SK-N-SH (cell line): ENCODE measurements around the gene BRD7. TPM values are rescaled to one million over a fixed set of nuclear protein-coding genes. Genes with fewer than 3 reads are reported as not detected.

Experiments used
- CHD2 ChIP-seq: fragments of 150-350 bp; IDR thresholded peaks from 2 replicates; pipeline ENCODE4 v1.6.1; 2018; ENCODE audit warnings: low read length; ENCODE audit not compliant: partially characterized antibody
- EZH2phosphoT487 ChIP-seq: fragments of 200-600 bp; sonication (generic); IDR thresholded peaks from 2 replicates; pipeline ENCODE4 v1.6.1; 2017; ENCODE audit warnings: low read depth, mixed run types, mild to moderate bottlenecking, antibody characterized with exemption, moderate library complexity, borderline replicate concordance
- FOXM1 ChIP-seq: IDR thresholded peaks from 2 replicates; pipeline ENCODE4 v1.4.0; 2012; ENCODE audit warnings: low read depth, mild to moderate bottlenecking
- GABPA ChIP-seq: IDR thresholded peaks from 2 replicates; pipeline ENCODE4 v1.4.0; 2012; ENCODE audit warnings: low read depth, mild to moderate bottlenecking
- JUND ChIP-seq: IDR thresholded peaks from 2 replicates; pipeline ENCODE4 v1.4.0; 2012
- NFIC ChIP-seq: IDR thresholded peaks from 2 replicates; pipeline ENCODE4 v1.4.0; 2012; ENCODE audit warnings: borderline replicate concordance
- TCF12 ChIP-seq: IDR thresholded peaks from 2 replicates; pipeline ENCODE4 v1.4.0; 2012
- polyA plus RNA-seq, 3 experiments: library from polyadenylated mRNA; depleted of rRNA; stranded (reverse); fragments of >200 nt; gene quantifications; 2 replicates each; pipeline ENCODE4 v1.2.3, GENCODE V29; 2012
- small RNA-seq, 7 experiments: library from RNA; depleted of rRNA; stranded (forward); fragments of <200 nt; gene quantifications; one replicate each; pipeline ENCODE3, GENCODE V24; 2012
- TF ChIP-seq, protein P1 (sequence below): IDR thresholded peaks from 2 replicates; pipeline ENCODE4 v1.4.0; 2012; ENCODE audit warnings: low read depth, borderline replicate concordance
- TF ChIP-seq, protein P2 (sequence below): IDR thresholded peaks from 2 replicates; pipeline ENCODE4; 2012

The BRD7 gene
- polyA plus RNA-seq, 1 of the 3 experiments (the other 2 are of a cell fraction), result 32.9 TPM

DNA sequence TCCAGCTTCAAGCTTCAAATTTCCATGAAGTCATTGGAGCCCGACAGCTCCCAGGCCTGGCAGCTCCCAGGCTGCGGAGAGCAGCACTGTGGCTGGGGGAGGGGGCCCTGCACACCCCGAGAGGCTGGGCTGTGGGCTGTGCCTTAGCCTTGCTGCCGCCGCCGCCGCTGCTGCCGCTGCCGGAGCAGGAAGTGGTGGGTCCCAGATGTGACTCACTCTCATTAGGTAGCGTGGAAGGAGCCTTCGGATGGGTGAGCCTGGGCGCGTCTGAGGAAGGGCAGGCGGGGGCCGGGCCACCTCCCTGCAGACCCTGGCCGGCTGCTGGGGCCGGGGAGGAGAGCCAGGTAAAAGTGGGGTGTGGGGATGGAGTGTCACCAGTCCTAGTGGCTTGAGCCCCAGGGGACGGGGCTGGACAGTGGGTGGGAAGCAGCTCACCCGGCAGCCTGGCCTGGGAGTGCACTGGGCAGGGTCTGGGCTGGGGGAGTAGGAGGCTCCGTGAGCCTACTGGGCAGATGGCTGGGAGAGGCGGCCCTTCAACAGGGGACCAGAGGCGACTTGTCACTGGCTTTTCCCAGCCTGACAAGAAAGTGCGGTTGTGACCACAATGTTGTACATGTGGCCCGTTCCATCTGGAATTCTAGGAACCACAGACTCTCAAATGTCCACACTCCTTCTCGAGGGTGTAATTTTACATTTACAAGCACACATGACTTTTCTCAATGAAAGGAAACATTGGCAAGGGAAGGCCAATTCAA lies 102.3 kb downstream of the BRD7 start, which contains the start of gene ADCY7 (continued):
- TF ChIP-seq TCF12, result peak; percentile 51; the same call in 1 of the 2 replicates
- no peak for TF ChIP-seq FOXM1
- TF ChIP-seq GABPA, result no peak
- peak; percentile 36; the same call in 1 of the 2 replicates for TF ChIP-seq JUND
- TF ChIP-seq EZH2phosphoT487, result no peak
- no peak for TF ChIP-seq NFIC
- TF ChIP-seq, protein P1, sequence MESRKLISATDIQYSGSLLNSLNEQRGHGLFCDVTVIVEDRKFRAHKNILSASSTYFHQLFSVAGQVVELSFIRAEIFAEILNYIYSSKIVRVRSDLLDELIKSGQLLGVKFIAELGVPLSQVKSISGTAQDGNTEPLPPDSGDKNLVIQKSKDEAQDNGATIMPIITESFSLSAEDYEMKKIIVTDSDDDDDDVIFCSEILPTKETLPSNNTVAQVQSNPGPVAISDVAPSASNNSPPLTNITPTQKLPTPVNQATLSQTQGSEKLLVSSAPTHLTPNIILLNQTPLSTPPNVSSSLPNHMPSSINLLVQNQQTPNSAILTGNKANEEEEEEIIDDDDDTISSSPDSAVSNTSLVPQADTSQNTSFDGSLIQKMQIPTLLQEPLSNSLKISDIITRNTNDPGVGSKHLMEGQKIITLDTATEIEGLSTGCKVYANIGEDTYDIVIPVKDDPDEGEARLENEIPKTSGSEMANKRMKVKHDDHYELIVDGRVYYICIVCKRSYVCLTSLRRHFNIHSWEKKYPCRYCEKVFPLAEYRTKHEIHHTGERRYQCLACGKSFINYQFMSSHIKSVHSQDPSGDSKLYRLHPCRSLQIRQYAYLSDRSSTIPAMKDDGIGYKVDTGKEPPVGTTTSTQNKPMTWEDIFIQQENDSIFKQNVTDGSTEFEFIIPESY, result no peak
- peak; percentile 56 for TF ChIP-seq CHD2
- TF ChIP-seq, protein P2, sequence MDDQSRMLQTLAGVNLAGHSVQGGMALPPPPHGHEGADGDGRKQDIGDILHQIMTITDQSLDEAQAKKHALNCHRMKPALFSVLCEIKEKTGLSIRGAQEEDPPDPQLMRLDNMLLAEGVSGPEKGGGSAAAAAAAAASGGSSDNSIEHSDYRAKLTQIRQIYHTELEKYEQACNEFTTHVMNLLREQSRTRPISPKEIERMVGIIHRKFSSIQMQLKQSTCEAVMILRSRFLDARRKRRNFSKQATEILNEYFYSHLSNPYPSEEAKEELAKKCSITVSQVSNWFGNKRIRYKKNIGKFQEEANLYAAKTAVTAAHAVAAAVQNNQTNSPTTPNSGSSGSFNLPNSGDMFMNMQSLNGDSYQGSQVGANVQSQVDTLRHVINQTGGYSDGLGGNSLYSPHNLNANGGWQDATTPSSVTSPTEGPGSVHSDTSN, result no peak
- TF ChIP-seq, all 33 proteins: peak for 10

Small RNA genes lying within 50 kb of the gene (small RNA-seq; reads per million reads assigned to genes)
- 0 reads per million in 7 experiments for gene MIR6771

Other genes starting within 250 kb of the BRD7 start
- 5.6 and 6.7 TPM in 2 replicates for gene TENT4B, start 215.7 kb downstream of the BRD7 start, polyA plus RNA-seq (2012; rRNA removed)
- gene ADCY7, start 102.4 kb downstream of the BRD7 start, polyA plus RNA-seq (2012; rRNA removed), result 13.8 and 14.3 TPM in 2 replicates
- gene NKD1, start 179.4 kb upstream of the BRD7 start, polyA plus RNA-seq (2012; rRNA removed), result 0.02 and 0.13 TPM in 2 replicates